Vagina (tissue), 2 donors: ENCODE results near the gene C4BPA.

Source experiments
- POLR2A ChIP-seq, 2 donors: fragments of 450-650 bp; IDR thresholded peaks; one replicate each; pipeline ENCODE4 v1.6.1; 2017; ENCODE audit warnings: antibody characterized with exemption in 2 of 2, mild to moderate bottlenecking in 2 of 2, moderate library complexity in 2 of 2
- TF ChIP-seq, protein P1 (sequence below), 3 experiments: fragments of 450-650 bp in 2 of 3; fragments of 200-600 bp in 1 of 3; sonication (generic) in 1 of 3; IDR thresholded peaks; one replicate each; pipeline ENCODE4 v1.5.1; 2017 to 2019; ENCODE audit warnings: antibody characterized with exemption in 3 of 3, mild to moderate bottlenecking in 2 of 3, moderate library complexity in 2 of 3

DNA sequence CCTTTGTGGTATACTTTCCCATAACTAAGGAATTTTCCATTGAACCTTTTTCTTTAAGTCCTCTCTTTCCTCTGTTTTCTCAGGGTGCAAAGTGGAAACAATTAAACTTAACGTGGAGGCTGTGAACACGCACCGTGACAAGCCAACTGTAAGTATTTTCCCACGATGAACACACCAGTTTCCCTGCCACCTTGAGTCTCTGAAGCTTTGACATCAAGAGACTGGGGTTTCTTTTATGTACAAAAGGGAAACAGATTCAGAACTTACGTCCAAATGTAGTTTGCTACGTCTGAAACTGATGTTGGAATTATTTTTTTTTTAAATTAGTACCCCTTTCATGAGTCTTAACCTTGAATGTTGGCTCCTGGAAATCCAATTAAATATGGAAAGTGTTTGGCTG lies 32.6 kb upstream of the C4BPA start:
- TF ChIP-seq POLR2A (IDR thresholded peaks at IDR 0.05) = no peak
- TF ChIP-seq, protein P1, sequence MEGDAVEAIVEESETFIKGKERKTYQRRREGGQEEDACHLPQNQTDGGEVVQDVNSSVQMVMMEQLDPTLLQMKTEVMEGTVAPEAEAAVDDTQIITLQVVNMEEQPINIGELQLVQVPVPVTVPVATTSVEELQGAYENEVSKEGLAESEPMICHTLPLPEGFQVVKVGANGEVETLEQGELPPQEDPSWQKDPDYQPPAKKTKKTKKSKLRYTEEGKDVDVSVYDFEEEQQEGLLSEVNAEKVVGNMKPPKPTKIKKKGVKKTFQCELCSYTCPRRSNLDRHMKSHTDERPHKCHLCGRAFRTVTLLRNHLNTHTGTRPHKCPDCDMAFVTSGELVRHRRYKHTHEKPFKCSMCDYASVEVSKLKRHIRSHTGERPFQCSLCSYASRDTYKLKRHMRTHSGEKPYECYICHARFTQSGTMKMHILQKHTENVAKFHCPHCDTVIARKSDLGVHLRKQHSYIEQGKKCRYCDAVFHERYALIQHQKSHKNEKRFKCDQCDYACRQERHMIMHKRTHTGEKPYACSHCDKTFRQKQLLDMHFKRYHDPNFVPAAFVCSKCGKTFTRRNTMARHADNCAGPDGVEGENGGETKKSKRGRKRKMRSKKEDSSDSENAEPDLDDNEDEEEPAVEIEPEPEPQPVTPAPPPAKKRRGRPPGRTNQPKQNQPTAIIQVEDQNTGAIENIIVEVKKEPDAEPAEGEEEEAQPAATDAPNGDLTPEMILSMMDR (IDR thresholded peaks at IDR 0.05) = no peak
